H9 (cell line): ENCODE measurements around the gene TMEM61. TPM values are rescaled to one million over a fixed set of nuclear protein-coding genes. Genes with fewer than 3 reads are reported as not detected.
A peak's percentile ranks its signal among the peaks of the same experiment; 100 is the strongest.

Source experiments
- DNase-seq: peaks from one replicate; pipeline ENCODE4 v3.0.0-alpha.2; 2017
- H2AFZ ChIP-seq: one replicate; pipeline ENCODE4 v1.6.1; 2013; ENCODE audit warnings: mild to moderate bottlenecking, low read length, control low read depth, moderate library complexity
- H2AK5ac ChIP-seq: 2 replicates; pipeline ENCODE4 v1.6.1; 2013; ENCODE audit warnings: low read length, control low read depth, mixed read lengths; ENCODE audit not compliant: insufficient read length
- H2BK120ac ChIP-seq: one replicate; pipeline ENCODE4 v1.6.1; 2013; ENCODE audit warnings: low read depth, mild to moderate bottlenecking, low read length, control low read depth, inconsistent platforms; ENCODE audit not compliant: poor library complexity, severe bottlenecking
- H2BK12ac ChIP-seq: 2 replicates; pipeline ENCODE4 v1.6.1; 2013; ENCODE audit warnings: low read length, control low read depth, mixed read lengths, low read depth; ENCODE audit not compliant: insufficient read length
- H2BK15ac ChIP-seq: 2 replicates; pipeline ENCODE4 v1.6.1; 2013; ENCODE audit warnings: low read depth, low read length, control low read depth
- H2BK20ac ChIP-seq: one replicate; pipeline ENCODE4 v1.6.1; 2013; ENCODE audit warnings: low read depth, mild to moderate bottlenecking, low read length, control low read depth, inconsistent platforms; ENCODE audit not compliant: poor library complexity, severe bottlenecking
- H2BK5ac ChIP-seq: 2 replicates; pipeline ENCODE4 v1.6.1; 2013; ENCODE audit warnings: low read length, control low read depth, mixed read lengths; ENCODE audit not compliant: insufficient read length
- H3K14ac ChIP-seq: 2 replicates; pipeline ENCODE4 v1.6.1; 2013; ENCODE audit warnings: low read length, control low read depth; ENCODE audit not compliant: insufficient read depth
- H3K18ac ChIP-seq: 2 replicates; pipeline ENCODE4 v1.6.1; 2013; ENCODE audit warnings: low read depth, mild to moderate bottlenecking, mixed read lengths, low read length, control low read depth; ENCODE audit not compliant: insufficient read length
- H3K23ac ChIP-seq: 2 replicates; pipeline ENCODE4 v1.6.1; 2013; ENCODE audit warnings: low read length, control low read depth, mixed read lengths, low read depth; ENCODE audit not compliant: insufficient read length
- H3K23me2 ChIP-seq: 2 replicates; pipeline ENCODE4 v1.6.1; 2013; ENCODE audit warnings: low read depth, mild to moderate bottlenecking, mixed read lengths, low read length, control low read depth; ENCODE audit not compliant: insufficient read length, poor library complexity, severe bottlenecking
- H3K27ac ChIP-seq: 2 replicates; pipeline ENCODE4 v1.5.1; 2013; ENCODE audit warnings: low read length, control low read depth, mixed read lengths, low read depth; ENCODE audit not compliant: insufficient read length
- H3K27me3 ChIP-seq: 2 replicates; pipeline ENCODE4 v1.6.1; 2013; ENCODE audit warnings: low read length, control low read depth, inconsistent platforms; ENCODE audit not compliant: insufficient read depth
- H3K4ac ChIP-seq: 2 replicates; pipeline ENCODE4 v1.6.1; 2013; ENCODE audit warnings: low read depth, mild to moderate bottlenecking, control low read depth, inconsistent platforms, low read length, moderate library complexity
- H3K4me1 ChIP-seq: 2 replicates; pipeline ENCODE4 v1.6.1; 2013; ENCODE audit warnings: low read length, control low read depth, inconsistent platforms; ENCODE audit not compliant: insufficient read depth
- H3K4me2 ChIP-seq: 2 replicates; pipeline ENCODE4 v1.6.1; 2013; ENCODE audit warnings: low read length, control low read depth, mixed read lengths; ENCODE audit not compliant: insufficient read length, insufficient read depth
- H3K56ac ChIP-seq: 2 replicates; pipeline ENCODE4 v1.6.1; 2013; ENCODE audit warnings: low read depth, mild to moderate bottlenecking, mixed read lengths, low read length, control low read depth; ENCODE audit not compliant: insufficient read length
- H3K79me1 ChIP-seq: 2 replicates; pipeline ENCODE4 v1.6.1; 2013; ENCODE audit warnings: low read depth, mild to moderate bottlenecking, moderate library complexity, low read length, control low read depth, inconsistent platforms; ENCODE audit not compliant: insufficient read depth, poor library complexity, severe bottlenecking
- H3K79me2 ChIP-seq: 2 replicates; pipeline ENCODE4 v1.6.1; 2013; ENCODE audit warnings: low read length, control low read depth, inconsistent platforms; ENCODE audit not compliant: insufficient read depth
- H3K9ac ChIP-seq: 2 replicates; pipeline ENCODE4 v1.6.1; 2013; ENCODE audit warnings: low read length, control low read depth, mixed read lengths; ENCODE audit not compliant: insufficient read length; ENCODE audit errors: extremely low read depth
- H3K9me3 ChIP-seq: one replicate; pipeline ENCODE4 v1.6.1; 2013; ENCODE audit warnings: low read depth, low read length, inconsistent platforms; ENCODE audit not compliant: control insufficient read depth
- H3T11ph ChIP-seq: one replicate; pipeline ENCODE4 v1.6.1; 2013; ENCODE audit warnings: mild to moderate bottlenecking, low read length, control low read depth, inconsistent platforms
- H4K20me1 ChIP-seq: one replicate; pipeline ENCODE4 v1.6.1; 2013; ENCODE audit not compliant: control insufficient read depth, insufficient read length, insufficient read depth
- H4K5ac ChIP-seq: 2 replicates; pipeline ENCODE4 v1.6.1; 2013; ENCODE audit warnings: low read depth, mild to moderate bottlenecking, mixed read lengths, low read length, control low read depth; ENCODE audit not compliant: insufficient read length
- H4K8ac ChIP-seq: replicated peaks from 2 replicates; pipeline ENCODE4 v1.6.1; 2013; ENCODE audit warnings: low read length, control low read depth, mixed read lengths, low read depth; ENCODE audit not compliant: insufficient read length
- H4K91ac ChIP-seq: 2 replicates; pipeline ENCODE4 v1.6.1; 2013; ENCODE audit warnings: low read depth, mild to moderate bottlenecking, moderate library complexity, mixed read lengths, low read length, control low read depth; ENCODE audit not compliant: insufficient read length
- H3K27ac Mint-ChIP-seq, 3 experiments: 2 replicates in 2 of 3; 3 replicates in 1 of 3; pipeline ENCODE4 v1.8.0; 2020 to 2021; ENCODE audit warnings: mixed read lengths in 3 of 3, mild to moderate bottlenecking in 1 of 3, moderate library complexity in 1 of 3
- H3K27me3 Mint-ChIP-seq: 2 replicates; pipeline ENCODE4 v1.8.0; 2021; ENCODE audit warnings: low read depth, mild to moderate bottlenecking, moderate library complexity, mixed read lengths
- H3K36me3 Mint-ChIP-seq, 3 experiments: 2 replicates in 2 of 3; 3 replicates in 1 of 3; pipeline ENCODE4 v1.8.0; 2020 to 2021; ENCODE audit warnings: low read depth in 3 of 3, mixed read lengths in 3 of 3; ENCODE audit not compliant: insufficient read depth in 1 of 3
- H3K4me1 Mint-ChIP-seq, 2 experiments: 2 replicates each; pipeline ENCODE4 v1.8.0; 2020; ENCODE audit warnings: mixed read lengths in 2 of 2
- H3K4me3 Mint-ChIP-seq, 2 experiments: 2 replicates in 1 of 2; 3 replicates in 1 of 2; pipeline ENCODE4 v1.8.0; 2020 to 2021; ENCODE audit warnings: mild to moderate bottlenecking in 2 of 2, mixed read lengths in 2 of 2, moderate library complexity in 1 of 2
- H3K9me3 Mint-ChIP-seq, 2 experiments: 2 replicates in 1 of 2; 3 replicates in 1 of 2; pipeline ENCODE4 v1.8.0; 2020; ENCODE audit warnings: mild to moderate bottlenecking in 2 of 2, mixed read lengths in 2 of 2, moderate library complexity in 1 of 2
- CTCF ChIP-seq: fragments of 200-600 bp; sonication (generic); conservative IDR thresholded peaks from 3 replicates; pipeline ENCODE4 v1.8.0; 2021; ENCODE audit warnings: antibody characterized with exemption, mild to moderate bottlenecking
- WGBS: extraction: QIAGEN DNeasy Blood & Tissue Kit; methylation state at CpG from one replicate; pipeline ENCODE4 v1.1.7; 2013; ENCODE audit warnings: missing lambda C conversion rate, low lambda C conversion rate, mixed read lengths; ENCODE audit not compliant: insufficient read length; ENCODE audit errors: extremely low coverage; 5-methylcytosine and 5-hydroxymethylcytosine counted together
- total RNA-seq: library from RNA; stranded (reverse); gene quantifications from 2 replicates; pipeline ENCODE4 v1.2.1, GENCODE V29; 2021

TMEM61 gene
- total RNA-seq, 1 experiment from 2014 or later = 0.61 TPM

GRCh38 chr1:55039342-55040082 lies 59.1 kb downstream of the TMEM61 start, which contains the start of gene PCSK9:
PCSK9 (plus strand) TSS chr1:55039548; CDS start chr1:55039838, 290 bp downstream.
- Histone ChIP-seq H4K8ac (no peak within 1 kb of the TSS), H3K9me3 (no peaks in the 10 kb centered on the region), H3K23ac (no peak within 1 kb of the TSS), H2AK5ac (no peak within 1 kb of the TSS), H3K14ac (peak within 1 kb of the TSS; percentile 85), H3K79me1 (no peaks in the 10 kb centered on the region), H3K56ac (no peak within 1 kb of the TSS), H3K4me1 (peaks cover 9% of the 10 kb centered on the region; the same call in 1 of the 2 replicates), H4K91ac (no peak within 1 kb of the TSS), H2BK5ac (no peak within 1 kb of the TSS), H3K27me3 (peaks cover 11% of the 10 kb centered on the region; the same call in 1 of the 2 replicates), H3K4ac (no peak within 1 kb of the TSS), H2BK15ac (no peak within 1 kb of the TSS), H3T11ph (no peak within 1 kb of the TSS), H4K5ac (no peak within 1 kb of the TSS), H4K20me1 (no peaks in the 10 kb centered on the region), H3K27ac (no peak within 1 kb of the TSS), H3K79me2 (peaks cover 18% of the 10 kb centered on the region; the same call in 1 of the 2 replicates), H2BK12ac (no peak within 1 kb of the TSS), H3K4me2 (peak within 1 kb of the TSS; percentile 46), H3K9ac (peak within 1 kb of the TSS; percentile 52), H2BK120ac (no peak within 1 kb of the TSS), H3K18ac (peak within 1 kb of the TSS; percentile 36), H3K23me2 (peaks cover 21% of the 10 kb centered on the region), H2AFZ (no peak within 1 kb of the TSS), H2BK20ac (no peak within 1 kb of the TSS)
- Mint-ChIP-seq H3K27ac (peak within 1 kb of the TSS in 1 of 3 experiments; percentile 76; a peak in 3 of 7 replicates), H3K27me3 (peaks cover 49% of the 10 kb centered on the region), H3K4me1 (peaks cover 41 to 53% of the 10 kb centered on the region in 2 experiments), H3K36me3 (peaks cover 6 to 23% (median 8%) of the 10 kb centered on the region in 3 experiments; a peak in 6 of 7 replicates), H3K4me3 (peak within 1 kb of the TSS; percentile 82 to 93), H3K9me3 (no peaks in the 10 kb centered on the region; a peak in 2 of 5 replicates)
- no peak for TF ChIP-seq CTCF
- peak; percentile 85 for DNase-seq
- WGBS = no CpG with 5 or more reads among the region's 67 CpGs
